Hepatocyte (in vitro differentiated cells): Measurements from ENCODE around the gene TSSK3. TPM values are rescaled to one million over a fixed set of nuclear protein-coding genes. Genes with fewer than 3 reads are reported as not detected.
A peak's percentile ranks its signal among the peaks of the same experiment; 100 is the strongest.

ENCODE experiments used
- DNase-seq: peaks from one replicate; pipeline ENCODE4 v3.0.0-alpha.2; 2016; ENCODE audit warnings: low spot score
- H2AFZ ChIP-seq: fragments of 200-600 bp; sonication (generic); 2 replicates; pipeline ENCODE4 v1.6.0; 2016; ENCODE audit warnings: antibody characterized with exemption, mild to moderate bottlenecking
- H3K27ac ChIP-seq: fragments of 200-600 bp; sonication (generic); 2 replicates; pipeline ENCODE4 v1.5.1; 2016; ENCODE audit warnings: mild to moderate bottlenecking
- H3K27me3 ChIP-seq: fragments of 200-600 bp; sonication (generic); 2 replicates; pipeline ENCODE4 v1.6.1; 2016
- H3K36me3 ChIP-seq: fragments of 200-600 bp; sonication (generic); replicated peaks from 2 replicates; pipeline ENCODE4 v1.5.1; 2016; ENCODE audit warnings: low read depth; ENCODE audit not compliant: insufficient read depth
- H3K4me1 ChIP-seq: fragments of 200-600 bp; sonication (generic); 2 replicates; pipeline ENCODE4 v1.5.1; 2016; ENCODE audit warnings: mild to moderate bottlenecking, moderate library complexity; ENCODE audit not compliant: insufficient read depth
- H3K4me2 ChIP-seq: fragments of 200-600 bp; sonication (generic); 2 replicates; pipeline ENCODE4 v1.6.0; 2016
- H3K4me3 ChIP-seq: fragments of 200-600 bp; sonication (generic); 2 replicates; pipeline ENCODE4 v1.5.1; 2016; ENCODE audit warnings: mild to moderate bottlenecking
- H3K79me2 ChIP-seq: fragments of 200-600 bp; sonication (generic); 2 replicates; pipeline ENCODE4 v1.6.0; 2017; ENCODE audit warnings: mild to moderate bottlenecking
- H3K9me2 ChIP-seq: fragments of 200-600 bp; sonication (generic); replicated peaks from 2 replicates; pipeline ENCODE4 v1.6.0; 2017; ENCODE audit warnings: mild to moderate bottlenecking; ENCODE audit not compliant: insufficient read depth
- H3K9me3 ChIP-seq: fragments of 200-600 bp; sonication (generic); 2 replicates; pipeline ENCODE4 v1.5.1; 2016; ENCODE audit warnings: low read depth, mild to moderate bottlenecking
- H4K20me1 ChIP-seq: fragments of 200-600 bp; sonication (generic); 2 replicates; pipeline ENCODE4 v1.6.0; 2016; ENCODE audit warnings: mild to moderate bottlenecking; ENCODE audit not compliant: insufficient read depth, poor library complexity, severe bottlenecking
- CTCF ChIP-seq: fragments of 200-600 bp; sonication (generic); IDR thresholded peaks from 2 replicates; pipeline ENCODE4 v1.5.1; 2016; ENCODE audit warnings: antibody characterized with exemption, mild to moderate bottlenecking; ENCODE audit not compliant: poor library complexity
- EZH2 ChIP-seq: fragments of 200-600 bp; sonication (generic); IDR thresholded peaks from 2 replicates; pipeline ENCODE4 v1.6.1; 2016; ENCODE audit warnings: antibody characterized with exemption, mild to moderate bottlenecking, borderline replicate concordance
- EZH2phosphoT487 ChIP-seq: fragments of 200-600 bp; sonication (generic); IDR thresholded peaks from one replicate; pipeline ENCODE4 v1.6.1; 2018; ENCODE audit warnings: antibody characterized with exemption, mild to moderate bottlenecking, low read depth, moderate library complexity; ENCODE audit not compliant: unreplicated experiment, severe bottlenecking
- WGBS: methylation state at CpG from one replicate; pipeline ENCODE4 v1.1.6; 2016; ENCODE audit warnings: low lambda C conversion rate; ENCODE audit errors: missing lambda C conversion rate; 5-methylcytosine and 5-hydroxymethylcytosine counted together
- polyA plus RNA-seq: library from polyadenylated mRNA; unstranded; fragments of >200 nt; fragmentation: Nextera tagmentation; extraction: Ambion mirVana; gene quantifications from 2 replicates; pipeline ENCODE4 v1.2.1, GENCODE V29; 2016
- total RNA-seq: library from RNA; depleted of rRNA; stranded (reverse); fragments of >200 nt; gene quantifications from 2 replicates; pipeline ENCODE4 v1.2.3, GENCODE V29; 2014

Gene TSSK3
- total and polyA plus RNA-seq, 2 experiments from 2014 or later, result 1.4 TPM

DNA sequence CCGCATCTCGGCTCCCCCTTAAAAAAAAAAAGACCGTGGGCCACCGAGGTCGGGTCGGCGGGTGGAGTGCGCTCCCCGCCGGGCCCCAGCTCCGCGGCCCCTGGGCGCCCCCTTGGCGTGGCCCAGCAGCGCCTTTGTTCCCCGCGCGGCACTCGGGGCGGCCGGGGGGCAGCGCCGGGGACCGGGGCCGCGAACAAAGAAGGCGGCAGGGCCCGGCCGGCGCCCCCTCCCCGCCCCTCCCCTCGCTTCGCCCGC is 26.9 kb upstream of the TSSK3 start:
- DNase-seq, result no peak
- TF ChIP-seq EZH2 (no peak), CTCF (no peak), EZH2phosphoT487 (no peak)
- peaks cover 18% of the 10 kb centered on the region for H4K20me1 ChIP-seq
- WGBS, result 0% methylated on average over 6 of the region's 34 CpGs
- no peaks in the 10 kb centered on the region for H3K9me3 ChIP-seq
- peak overlapping the region; percentile 88 for H3K27ac ChIP-seq
- peak overlapping the region; percentile 16 for H2AFZ ChIP-seq
- H3K4me2 ChIP-seq, result peak overlapping the region; percentile 94
- no peaks in the 10 kb centered on the region for H3K9me2 ChIP-seq
- no peaks in the 10 kb centered on the region for H3K36me3 ChIP-seq
- peaks cover 8% of the 10 kb centered on the region for H3K4me1 ChIP-seq
- H3K4me3 ChIP-seq, result peak overlapping the region; percentile 98
- no peaks in the 10 kb centered on the region for H3K27me3 ChIP-seq
- peaks cover 34% of the 10 kb centered on the region for H3K79me2 ChIP-seq

DNA sequence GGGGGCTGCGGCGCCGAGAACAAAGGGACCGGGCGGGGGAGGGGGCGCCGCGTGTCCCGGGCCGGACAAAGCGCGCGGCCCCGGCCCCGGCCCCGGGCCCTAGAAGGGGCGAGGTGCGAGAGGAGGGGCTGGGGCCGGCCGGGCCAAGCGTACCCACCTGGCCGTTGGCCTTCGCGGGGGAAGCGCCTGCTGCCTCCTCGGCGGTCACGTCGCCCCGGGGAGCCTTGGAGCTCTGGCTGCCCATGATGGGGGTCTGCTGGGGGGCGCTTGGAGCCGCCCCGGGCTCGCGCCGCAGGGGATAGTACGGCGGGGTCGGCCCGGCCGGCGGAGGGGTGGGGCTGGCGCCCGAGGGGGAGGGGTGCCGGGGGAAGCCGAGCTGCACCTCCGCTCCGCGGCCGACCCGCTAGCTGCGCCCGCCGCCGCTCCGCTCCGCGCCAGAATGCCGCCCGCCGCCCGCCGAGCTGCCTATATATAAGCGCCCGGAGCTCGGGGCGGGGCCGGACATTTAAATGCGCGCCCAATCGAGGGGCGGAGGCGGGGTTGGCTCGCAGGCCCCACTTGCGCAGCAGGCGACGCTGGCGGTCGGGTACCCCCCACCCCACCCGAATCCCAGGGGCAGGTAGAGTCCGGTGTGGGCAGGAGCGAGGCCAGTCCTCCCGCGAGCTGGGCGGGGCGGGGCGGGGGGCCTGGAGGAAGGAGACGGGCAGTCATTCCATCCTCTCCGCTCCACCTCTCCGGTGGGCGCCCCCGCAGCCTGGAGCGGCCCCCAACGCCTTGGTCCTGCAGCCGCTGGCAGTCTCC is 26.3 kb upstream of the TSSK3 start, which contains the start of gene MARCKSL1:
Gene MARCKSL1, minus strand, starts transcription at position 444 of the 801 bp plus-strand sequence. Its CDS starts 200 bp downstream, at position 244.
- 2% methylated on average over 31 of the region's 95 CpGs for WGBS
- peak; percentile 89 for DNase-seq

GRCh38 chr1:32336591-32336932 is 25.8 kb upstream of the TSSK3 start:
- WGBS, result 24% methylated on average over 14 of the region's 15 CpGs
- Histone ChIP-seq H3K9me2 (no peaks in the 10 kb centered on the region), H4K20me1 (peaks cover 18% of the 10 kb centered on the region), H3K36me3 (no peaks in the 10 kb centered on the region), H3K27me3 (no peaks in the 10 kb centered on the region), H3K9me3 (no peaks in the 10 kb centered on the region), H3K79me2 (peaks cover 34% of the 10 kb centered on the region), H3K4me3 (peak overlapping the region; percentile 98), H2AFZ (no peak overlapping the region), H3K4me1 (peaks cover 8% of the 10 kb centered on the region), H3K27ac (no peak overlapping the region), H3K4me2 (peak overlapping the region; percentile 94)
- no peak for DNase-seq
- TF ChIP-seq EZH2phosphoT487 (no peak), EZH2 (no peak)

More for the DNA sequence above, 26.3 kb upstream of the TSSK3 start, which contains the start of gene MARCKSL1:
- Histone ChIP-seq H3K79me2 (peaks cover 34% of the 10 kb centered on the region), H3K4me2 (peak within 1 kb of the TSS; percentile 94), H3K27ac (peak within 1 kb of the TSS; percentile 88), H3K9me3 (no peaks in the 10 kb centered on the region), H4K20me1 (peaks cover 18% of the 10 kb centered on the region), H3K9me2 (no peaks in the 10 kb centered on the region), H3K36me3 (no peaks in the 10 kb centered on the region), H3K4me3 (peak within 1 kb of the TSS; percentile 98), H3K27me3 (no peaks in the 10 kb centered on the region), H2AFZ (peak within 1 kb of the TSS; percentile 16), H3K4me1 (peaks cover 8% of the 10 kb centered on the region)
- TF ChIP-seq CTCF (no peak), EZH2phosphoT487 (no peak), EZH2 (no peak)

GRCh38 chr1:32336963-32337675 is 25.2 kb upstream of the TSSK3 start:
- Histone ChIP-seq H2AFZ (no peak overlapping the region), H3K27ac (no peak overlapping the region), H3K4me1 (peaks cover 8% of the 10 kb centered on the region)

More at GRCh38 chr1:32336963-32337675, 25.2 kb upstream of the TSSK3 start:
- no peaks in the 10 kb centered on the region for H3K27me3 ChIP-seq
- TF ChIP-seq EZH2phosphoT487 (no peak), EZH2 (no peak), CTCF (no peak)
- H3K79me2 ChIP-seq, result peaks cover 34% of the 10 kb centered on the region
- H3K36me3 ChIP-seq, result no peaks in the 10 kb centered on the region
- peaks cover 18% of the 10 kb centered on the region for H4K20me1 ChIP-seq
- WGBS, result 88% methylated on average over 8 of the region's 8 CpGs
- peak overlapping the region; percentile 94 for H3K4me2 ChIP-seq
- H3K4me3 ChIP-seq, result no peak overlapping the region
- no peaks in the 10 kb centered on the region for H3K9me2 ChIP-seq
- no peaks in the 10 kb centered on the region for H3K9me3 ChIP-seq
- DNase-seq, result no peak
